Right cardiac atrium (tissue), 5 donors: ENCODE data around the gene GRAMD4. TPM values are rescaled to one million over a fixed set of nuclear protein-coding genes. Genes with fewer than 3 reads are reported as not detected.
A peak's percentile ranks its signal among the peaks of the same experiment; 100 is the strongest.

Source experiments
- ATAC-seq, 2 donors: fragments of 200-7000 bp; cut with Tn5 transposase; one replicate each; pipeline versions ENCODE4 v1.8.0 to v1.9.1; 2020; ENCODE audit warnings: moderate library complexity in 2 of 2, mild to moderate bottlenecking in 1 of 2
- DNase-seq, 3 donors: peaks; one replicate each; pipeline ENCODE4 v3.0.0-alpha.2; 2020
- H3K27ac ChIP-seq: one replicate; pipeline ENCODE4 v1.5.1; 2013; ENCODE audit warnings: mild to moderate bottlenecking, low read length, control low read depth, moderate library complexity
- H3K27me3 ChIP-seq: one replicate; pipeline ENCODE4 v1.6.1; 2013; ENCODE audit not compliant: control insufficient read depth, insufficient read depth
- H3K4me1 ChIP-seq: one replicate; pipeline ENCODE4 v1.6.1; 2013; ENCODE audit warnings: low read length; ENCODE audit not compliant: control insufficient read depth, insufficient read depth
- H3K4me3 ChIP-seq: one replicate; pipeline ENCODE4 v1.5.1; 2013; ENCODE audit warnings: low read length, control low read depth
- H3K9me3 ChIP-seq: one replicate; pipeline ENCODE4 v1.6.1; 2013; ENCODE audit warnings: low read length; ENCODE audit not compliant: control insufficient read depth
- WGBS: extraction: QIAGEN DNeasy Blood & Tissue Kit; methylation state at CpG from one replicate; pipeline ENCODE4 v1.1.7; 2013; 5-methylcytosine and 5-hydroxymethylcytosine counted together
- intact Hi-C, 4 donors: fragments of 100-400 bp; cut with DNase I; formaldehyde crosslinking; loops; one replicate each; pipeline versions ENCODE4 v1.11.0 to v1.14.0; 2022 to 2023
- polyA plus RNA-seq: library from polyadenylated mRNA; stranded (reverse); fragments of 200-250 nt; gene quantifications from one replicate; pipeline ENCODE4 v1.2.3, GENCODE V29; 2013
- total RNA-seq, 4 donors: library from RNA; stranded (reverse); fragmentation: NEBNext Ultra II Directional; extraction: Animal tissue kit (Norgen Biotek cat#: 25700); gene quantifications; one replicate each; pipeline ENCODE4 v1.2.1, GENCODE V29; 2021
- donor health status: healthy with polysubstance abuse.
- donor health status: DM: no; HTN: yes; CAD: no.
- donor health status: DM: no; HTN: no; CAD: no.
- donor health status: DM: no; HTN: yes; CAD: no; lungs with severe emphysema.
- donor health status: DM: yes; HTN: yes; CAD: no.

The GRAMD4 gene
- total and polyA plus RNA-seq, 5 donors = 31.6 to 106 (median 81.5) TPM

DNA sequence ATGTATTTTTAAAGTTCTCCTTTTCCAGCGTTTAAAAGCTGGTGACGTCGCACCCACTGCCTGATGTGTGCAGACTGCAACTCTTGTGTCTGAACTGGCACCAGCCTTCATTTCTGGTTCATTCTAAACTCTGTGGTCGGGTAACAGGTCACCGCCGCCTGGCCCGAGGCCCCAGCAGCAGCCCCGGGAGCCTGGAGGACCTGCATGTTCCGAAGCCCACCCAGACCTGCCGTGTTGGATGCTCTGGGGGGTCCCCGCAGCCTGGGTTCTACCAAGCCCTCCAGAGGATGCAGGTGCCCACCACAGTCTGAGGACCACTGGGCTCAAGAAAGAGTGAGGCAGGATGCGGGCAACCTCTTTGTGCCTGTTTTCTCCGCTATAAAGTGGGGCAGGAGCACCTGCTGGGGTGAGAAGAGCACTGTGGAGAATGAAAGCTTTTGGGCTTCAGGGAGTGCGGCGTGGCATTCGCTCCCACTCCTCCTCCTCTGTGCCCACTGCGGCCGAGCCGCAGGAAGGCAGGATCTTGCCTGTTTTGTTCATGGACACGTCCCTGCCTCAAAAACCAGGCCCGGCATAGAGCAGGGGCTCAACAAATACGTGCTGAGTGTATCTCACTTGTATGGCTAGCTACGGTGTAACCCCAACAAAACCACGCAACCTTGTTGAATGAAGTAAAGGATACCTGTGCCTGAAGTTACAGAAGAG is 77.8 kb downstream of the GRAMD4 start:
- Histone ChIP-seq H3K27ac (no peak overlapping the region), H3K27me3 (no peaks in the 10 kb centered on the region), H3K9me3 (no peaks in the 10 kb centered on the region), H3K4me1 (no peaks in the 10 kb centered on the region), H3K4me3 (no peak overlapping the region)
- 92% methylated on average over 24 of the region's 24 CpGs for WGBS
- ATAC-seq (no peak), DNase-seq (peak in 1 of 3 donors; percentile 36)
- intact Hi-C loops = no loop called here

DNA sequence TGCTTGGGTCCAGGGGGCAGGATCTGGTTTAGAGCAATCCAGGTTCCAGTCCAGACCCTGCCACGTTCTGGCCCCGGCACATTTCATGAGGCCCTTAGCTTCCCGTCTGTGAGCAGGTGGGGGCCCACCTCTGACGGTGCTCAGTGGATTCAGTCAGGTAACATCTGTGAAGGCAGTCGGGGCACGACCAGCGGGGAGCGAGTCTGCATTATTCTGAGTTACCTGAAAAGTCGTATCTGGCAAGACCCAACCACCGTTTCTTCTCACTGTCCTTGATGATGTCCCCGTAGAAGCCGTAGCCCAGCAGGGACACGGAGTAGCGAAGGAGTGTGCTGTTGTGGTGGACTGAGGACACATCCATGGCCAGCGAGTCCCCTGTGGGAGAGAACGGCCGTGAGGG is 78.9 kb downstream of the GRAMD4 start:
- Histone ChIP-seq H3K27me3 (no peaks in the 10 kb centered on the region), H3K9me3 (no peaks in the 10 kb centered on the region), H3K4me1 (no peaks in the 10 kb centered on the region), H3K4me3 (no peak overlapping the region), H3K27ac (no peak overlapping the region)
- 92% methylated on average over 17 of the region's 17 CpGs for WGBS
- ATAC-seq (no peak), DNase-seq (peak in 1 of 3 donors; percentile 38)
- intact Hi-C loops = no loop called here

DNA sequence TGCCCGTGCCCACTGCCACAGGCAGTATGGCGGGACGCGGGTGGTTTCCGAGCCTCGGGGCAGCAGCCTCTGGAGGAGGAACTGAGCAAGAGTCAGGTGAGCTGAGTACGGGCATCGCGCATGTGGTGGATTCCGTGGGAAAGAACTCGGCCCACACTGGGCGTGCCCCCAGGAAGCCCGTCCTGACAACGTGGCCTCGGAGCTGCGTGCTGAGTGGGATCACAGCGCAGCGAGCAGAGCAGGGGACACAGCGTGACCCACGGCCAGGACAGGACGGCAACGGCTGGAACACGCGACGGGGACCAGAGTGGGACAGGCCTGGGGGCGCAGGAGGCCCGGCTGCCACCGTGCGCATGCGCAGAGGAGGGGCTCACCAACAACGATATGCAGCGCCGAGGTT is 81.1 kb downstream of the GRAMD4 start:
- intact Hi-C loops = no loop called here
- no peak overlapping the region for H3K4me3 ChIP-seq
- ATAC-seq (peak in 1 of 2 donors; percentile 20), DNase-seq (peak in 1 of 3 donors; percentile 51)
- no peak overlapping the region for H3K27ac ChIP-seq
- no peaks in the 10 kb centered on the region for H3K9me3 ChIP-seq
- no peaks in the 10 kb centered on the region for H3K4me1 ChIP-seq
- H3K27me3 ChIP-seq = no peaks in the 10 kb centered on the region
- WGBS = 94% methylated on average over 33 of the region's 33 CpGs

DNA sequence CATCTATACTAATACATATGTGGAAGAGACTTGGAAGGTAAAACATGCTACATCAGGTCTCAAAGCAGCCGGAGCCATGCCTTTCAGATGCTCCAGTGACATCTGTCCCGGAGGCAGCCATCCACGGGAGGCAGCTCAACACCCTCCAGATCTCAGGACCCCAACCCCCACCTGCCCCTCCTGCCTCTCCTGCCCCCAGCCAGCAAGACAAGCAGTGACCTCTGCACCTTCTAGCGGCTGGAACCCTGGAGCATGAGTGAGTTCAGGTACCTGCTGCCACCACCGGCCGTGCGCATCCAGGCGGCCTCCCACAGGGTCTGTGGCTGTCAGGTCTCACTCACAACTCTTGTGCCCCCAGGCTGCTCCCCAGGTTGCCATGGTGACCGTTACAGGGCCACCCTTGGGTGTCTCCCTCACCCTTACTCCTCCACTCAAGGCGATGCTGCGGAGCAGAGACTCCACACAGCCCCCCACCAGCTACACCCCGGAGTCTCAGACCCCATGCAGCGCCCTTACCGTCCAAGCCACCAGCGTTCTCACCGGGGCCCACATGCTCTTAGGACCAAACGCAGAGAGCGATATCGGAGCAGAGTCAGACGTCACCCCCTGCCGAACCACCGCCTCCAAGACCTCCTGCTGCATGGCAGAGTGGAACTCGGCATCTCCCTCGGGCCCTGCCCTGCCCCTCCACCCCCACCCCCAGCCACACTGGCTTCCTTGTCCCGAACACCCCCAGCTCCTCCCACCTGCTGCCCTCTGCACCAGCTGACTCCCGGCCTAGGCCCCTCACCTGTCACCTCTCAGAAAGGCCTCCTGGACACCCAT is 83.2 kb downstream of the GRAMD4 start:
- DNase-seq = peak in 1 of 3 donors; percentile 31
- H3K4me1 ChIP-seq = no peaks in the 10 kb centered on the region
- H3K4me3 ChIP-seq = no peak overlapping the region
- no peak overlapping the region for H3K27ac ChIP-seq
- no peaks in the 10 kb centered on the region for H3K9me3 ChIP-seq
- no peaks in the 10 kb centered on the region for H3K27me3 ChIP-seq
- 90% methylated on average over 26 of the region's 26 CpGs for WGBS
- ATAC-seq = peak in 1 of 2 donors; percentile 10
- intact Hi-C loops = no loop called here

DNA sequence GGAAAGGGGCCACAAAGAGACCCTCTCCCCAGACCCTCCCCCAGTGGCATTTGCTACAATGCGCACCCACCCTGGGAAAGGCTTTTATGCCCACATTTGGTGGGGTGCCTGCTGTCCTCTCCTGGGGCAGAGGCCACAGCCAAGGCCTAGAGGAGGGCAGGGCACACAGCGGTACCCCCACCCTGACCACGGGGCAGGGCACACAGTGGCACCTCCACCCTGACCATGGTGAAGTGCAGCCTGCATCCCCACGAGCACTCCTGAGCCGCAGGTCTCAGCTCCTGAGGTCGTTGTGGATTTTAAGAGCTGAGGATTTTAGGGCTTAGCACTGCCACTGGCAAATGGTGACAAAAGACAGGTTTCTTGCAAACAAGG is 83.8 kb downstream of the GRAMD4 start:
- Histone ChIP-seq H3K4me1 (no peaks in the 10 kb centered on the region), H3K9me3 (no peaks in the 10 kb centered on the region), H3K27ac (no peak overlapping the region), H3K4me3 (no peak overlapping the region), H3K27me3 (no peaks in the 10 kb centered on the region)
- WGBS = 96% methylated on average over 6 of the region's 6 CpGs
- no peak for ATAC-seq
- intact Hi-C loops = no loop called here
- no peak for DNase-seq

DNA sequence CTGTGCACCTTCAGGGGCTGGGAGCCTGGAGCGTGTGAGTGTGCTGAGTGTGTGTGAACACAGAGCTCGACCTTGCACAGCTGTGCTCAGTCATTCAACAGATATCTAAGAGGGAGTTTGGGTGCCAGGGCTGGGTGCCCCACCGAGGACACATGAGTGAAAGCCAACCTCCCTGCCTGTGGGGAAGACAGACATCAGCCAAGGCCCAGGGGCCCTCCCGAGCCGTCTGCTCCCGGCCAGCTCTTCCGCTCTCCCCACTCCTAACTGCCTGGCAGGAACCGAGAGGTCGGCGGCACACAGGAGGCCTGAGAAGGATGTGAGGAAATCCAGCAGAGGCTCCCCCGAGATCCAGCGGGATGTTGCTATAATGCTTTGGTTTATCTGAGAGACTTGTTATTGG is 85.9 kb downstream of the GRAMD4 start:
- WGBS = 72% methylated on average over 12 of the region's 12 CpGs
- DNase-seq (peak in 2 of 3 donors; percentile 24 to 47), ATAC-seq (peak; percentile 5 to 25)
- Histone ChIP-seq H3K27me3 (no peaks in the 10 kb centered on the region), H3K4me3 (no peak overlapping the region), H3K27ac (no peak overlapping the region), H3K4me1 (no peaks in the 10 kb centered on the region), H3K9me3 (no peaks in the 10 kb centered on the region)
- intact Hi-C loops = loop anchor here in 1 of 4 donors (2.0 kb wide), 1 partner anchor 17 kb away; no protein-coding TSS in a partner anchor

DNA sequence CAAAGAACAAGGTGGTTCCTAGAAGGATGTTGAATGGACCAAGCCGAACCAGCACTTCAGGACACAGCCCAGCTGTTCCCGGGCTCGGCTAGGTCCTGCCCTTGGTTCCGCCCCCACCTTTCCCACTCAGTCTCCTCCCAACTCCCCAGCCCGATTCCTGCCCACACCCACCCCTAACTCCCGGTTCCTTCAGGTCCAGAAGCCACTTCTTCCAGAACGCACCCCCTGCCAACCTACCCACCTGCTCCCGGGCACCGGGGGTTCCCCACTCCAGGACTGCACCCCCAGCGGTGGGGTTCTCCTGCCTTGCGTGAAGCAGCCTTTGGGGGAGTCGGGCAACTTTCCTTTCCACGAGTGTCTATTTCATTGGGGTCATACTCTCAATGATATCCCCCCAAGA is 87.1 kb downstream of the GRAMD4 start:
- no peak overlapping the region for H3K4me3 ChIP-seq
- DNase-seq (peak in 1 of 3 donors; percentile 39), ATAC-seq (no peak)
- no peaks in the 10 kb centered on the region for H3K4me1 ChIP-seq
- no peaks in the 10 kb centered on the region for H3K9me3 ChIP-seq
- intact Hi-C loops = loop anchor here in 1 of 4 donors (2.0 kb wide), 1 partner anchor 19 kb away; no protein-coding TSS in a partner anchor
- no peaks in the 10 kb centered on the region for H3K27me3 ChIP-seq
- WGBS = 90% methylated on average over 13 of the region's 13 CpGs
- H3K27ac ChIP-seq = no peak overlapping the region

DNA sequence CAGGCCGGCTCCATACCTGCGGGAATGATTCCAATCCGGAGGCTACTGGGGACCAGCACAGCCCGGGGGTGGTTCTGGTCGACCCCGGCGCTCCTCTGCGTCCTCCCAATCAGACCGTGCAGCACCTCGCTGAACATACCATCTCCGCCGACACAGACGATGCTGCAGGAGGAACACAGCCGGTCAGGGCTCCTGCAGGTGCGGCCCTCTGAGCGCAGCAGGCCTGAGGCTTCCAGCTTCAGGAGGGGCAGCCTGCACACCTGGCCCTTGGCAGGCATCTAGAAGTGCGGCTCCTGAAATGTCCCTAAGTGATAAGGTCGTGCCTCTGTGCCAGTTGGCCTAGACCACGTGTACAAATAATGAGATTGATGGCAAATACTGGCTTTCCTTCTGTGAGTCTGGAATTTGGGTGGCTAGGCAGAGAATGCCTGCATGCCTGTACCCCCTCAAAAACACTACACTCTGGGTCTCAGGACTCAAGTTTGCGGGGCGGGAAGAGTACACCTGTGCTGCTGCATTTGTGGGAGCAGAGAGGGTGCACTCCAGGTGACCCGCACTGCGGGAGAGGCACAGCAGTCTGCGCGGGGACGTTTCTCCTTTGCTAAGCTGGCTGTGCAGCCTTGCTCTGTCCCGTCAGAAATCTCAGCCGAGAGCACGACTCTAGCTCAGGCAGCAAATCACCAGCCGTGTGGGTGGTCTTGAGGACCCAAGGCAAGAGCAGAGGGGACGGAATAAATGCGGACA is 87.8 kb downstream of the GRAMD4 start:
- Histone ChIP-seq H3K27ac (no peak overlapping the region), H3K27me3 (no peaks in the 10 kb centered on the region), H3K4me3 (no peak overlapping the region), H3K9me3 (no peaks in the 10 kb centered on the region), H3K4me1 (no peaks in the 10 kb centered on the region)
- 95% methylated on average over 32 of the region's 32 CpGs for WGBS
- DNase-seq (peak in 2 of 3 donors; percentile 27 to 43), ATAC-seq (no peak)
- intact Hi-C loops = loop anchor here in 1 of 4 donors (2.0 kb wide), 1 partner anchor 19 kb away; no protein-coding TSS in a partner anchor

DNA sequence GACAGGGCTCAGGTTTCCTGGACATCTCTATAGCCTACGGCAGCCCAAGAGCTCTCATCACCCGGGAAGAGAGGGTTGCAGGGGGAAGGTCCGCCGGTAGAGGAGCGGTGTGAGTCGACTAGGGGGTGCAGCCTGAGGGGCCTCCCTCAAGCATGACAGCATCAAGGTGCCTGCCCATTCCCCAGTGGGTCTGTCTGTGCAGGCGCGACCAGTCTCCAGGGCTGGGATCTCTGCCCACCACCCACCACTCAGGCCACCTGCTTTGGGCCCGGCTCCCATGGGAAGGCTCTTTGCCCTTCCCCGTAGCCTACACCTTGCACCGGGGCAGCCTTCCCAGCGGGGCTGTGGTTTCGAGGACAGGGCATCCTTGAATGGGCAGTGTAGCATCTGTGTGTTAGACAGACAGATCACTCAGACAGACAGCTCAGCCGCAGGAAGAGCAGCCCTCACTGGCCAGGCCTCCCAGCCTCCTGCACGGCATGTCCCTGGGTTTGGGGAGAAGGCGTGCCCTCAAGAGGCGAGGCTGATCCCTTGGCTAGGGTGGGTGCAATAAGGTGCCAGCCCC is 88.7 kb downstream of the GRAMD4 start:
- Histone ChIP-seq H3K27me3 (no peaks in the 10 kb centered on the region), H3K4me1 (no peaks in the 10 kb centered on the region), H3K9me3 (no peaks in the 10 kb centered on the region), H3K27ac (no peak overlapping the region), H3K4me3 (no peak overlapping the region)
- intact Hi-C loops = no loop called here
- WGBS = 95% methylated on average over 17 of the region's 17 CpGs
- DNase-seq = peak in 2 of 3 donors; percentile 12 to 30
- no peak for ATAC-seq

DNA sequence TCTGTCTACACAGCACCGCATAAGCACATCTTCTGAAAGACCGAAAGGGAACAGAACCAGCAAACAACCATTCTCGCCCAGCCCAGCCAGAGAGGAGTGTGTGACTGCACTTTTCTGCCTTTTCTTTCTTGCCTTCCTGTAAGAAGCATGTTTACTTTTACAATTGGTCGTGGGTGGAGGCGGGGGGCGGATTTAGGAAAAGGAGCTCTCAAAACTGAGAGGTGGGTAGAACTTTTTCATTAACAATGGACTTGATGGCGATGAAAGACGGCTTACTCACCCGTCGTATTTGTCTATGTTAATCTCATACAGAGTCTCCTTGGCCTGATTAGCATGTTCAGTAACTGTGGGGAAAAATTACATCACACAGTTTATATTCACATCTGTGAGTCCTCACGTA is 90.6 kb downstream of the GRAMD4 start:
- Histone ChIP-seq H3K4me3 (no peak overlapping the region), H3K9me3 (no peaks in the 10 kb centered on the region), H3K27me3 (no peaks in the 10 kb centered on the region), H3K27ac (no peak overlapping the region), H3K4me1 (no peaks in the 10 kb centered on the region)
- WGBS = 92% methylated on average over 11 of the region's 11 CpGs
- intact Hi-C loops = no loop called here
- ATAC-seq (no peak), DNase-seq (no peak)
